HS-27A (cell line): ENCODE measurements around the gene CLN6.

ENCODE experiments used
- DNase-seq: peaks from one replicate; pipeline ENCODE4 v3.0.0-alpha.2; 2012; ENCODE audit warnings: low read depth, missing footprints

CLN6 gene

DNA sequence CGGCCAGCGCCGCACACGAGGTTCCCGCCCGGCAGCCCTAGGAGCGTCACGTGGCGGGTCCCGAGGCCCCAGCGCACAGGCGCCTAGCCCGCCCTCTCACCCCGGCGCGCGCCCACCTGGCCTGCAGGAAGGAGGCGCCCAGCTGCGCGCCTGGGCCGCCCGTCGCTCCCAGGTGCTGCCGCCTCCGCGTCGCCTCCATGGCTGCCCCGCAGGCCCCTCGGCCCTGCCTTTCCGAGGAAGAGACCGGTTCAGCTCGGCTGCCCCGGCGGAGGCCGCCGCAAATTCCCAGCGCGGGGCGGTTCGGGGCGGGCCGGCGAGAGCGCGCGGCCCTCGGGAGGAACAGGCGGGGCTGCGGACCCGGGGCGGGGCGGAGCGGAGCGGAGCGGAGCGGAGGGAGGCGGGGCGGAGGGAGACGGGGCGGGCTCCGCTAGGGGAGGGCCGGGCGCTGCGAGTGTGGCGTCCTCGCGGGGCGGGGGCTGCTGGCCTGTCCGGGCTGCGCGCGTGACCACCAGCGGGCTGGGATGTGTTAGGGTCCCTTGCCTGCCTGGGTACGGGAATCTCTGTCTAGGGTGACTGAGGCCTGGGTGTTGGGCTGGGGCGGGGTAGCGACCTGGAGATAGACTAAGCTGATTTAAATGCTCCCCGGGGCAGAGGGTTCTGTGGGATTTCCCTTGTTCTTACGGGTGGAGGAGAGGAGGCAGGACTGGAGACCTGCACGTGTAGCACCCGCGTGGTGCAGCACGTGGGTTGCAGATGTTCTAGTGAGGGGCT, at the start of gene CLN6:
Gene CLN6, minus strand, starts transcription at position 343 of the 771 bp plus-strand sequence. Its CDS starts 144 bp downstream, at position 199.
- DNase-seq, result peak; percentile 69

DNA sequence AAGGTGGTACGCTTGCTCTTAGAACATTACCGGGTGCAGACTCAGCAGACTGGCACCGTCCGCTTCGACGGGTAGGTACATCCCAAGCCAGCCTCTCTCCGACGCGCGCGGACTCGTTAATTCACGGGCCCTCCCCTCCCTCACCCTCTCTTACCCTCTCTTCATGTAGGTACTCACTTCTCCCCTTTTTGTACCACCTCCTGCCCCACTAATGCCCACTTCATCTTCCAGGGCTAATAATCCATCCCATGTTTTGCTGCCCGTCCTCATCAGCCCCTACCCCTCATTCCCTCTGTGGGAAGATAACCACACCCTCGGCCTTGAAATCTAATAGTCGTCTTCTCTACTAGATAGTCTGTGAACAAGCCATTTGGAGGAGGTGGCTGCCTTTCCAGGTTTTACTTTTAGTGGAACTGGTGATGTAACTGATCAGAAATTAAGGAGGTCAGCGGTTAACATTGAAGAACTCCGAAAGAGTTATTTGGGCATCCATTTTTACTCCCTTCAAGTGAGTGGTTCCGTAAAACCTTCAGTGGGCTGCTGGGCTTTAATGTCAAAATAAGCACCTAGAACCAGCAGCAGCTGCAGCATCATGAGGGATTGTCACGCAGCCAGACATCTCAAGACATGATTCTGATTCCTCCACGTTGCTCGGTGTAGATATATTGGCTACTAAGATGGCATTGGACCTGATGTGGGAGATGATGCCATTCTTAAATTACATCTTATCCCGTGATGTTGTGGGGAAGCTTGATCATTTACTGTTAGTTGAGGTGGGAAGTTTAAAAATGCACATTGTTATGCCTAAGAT, 49.3 kb upstream of the CLN6 start:
- DNase-seq, result no peak

GRCh38 chr15:68278345-68278594, 48.7 kb upstream of the CLN6 start:
- no peak for DNase-seq

DNA sequence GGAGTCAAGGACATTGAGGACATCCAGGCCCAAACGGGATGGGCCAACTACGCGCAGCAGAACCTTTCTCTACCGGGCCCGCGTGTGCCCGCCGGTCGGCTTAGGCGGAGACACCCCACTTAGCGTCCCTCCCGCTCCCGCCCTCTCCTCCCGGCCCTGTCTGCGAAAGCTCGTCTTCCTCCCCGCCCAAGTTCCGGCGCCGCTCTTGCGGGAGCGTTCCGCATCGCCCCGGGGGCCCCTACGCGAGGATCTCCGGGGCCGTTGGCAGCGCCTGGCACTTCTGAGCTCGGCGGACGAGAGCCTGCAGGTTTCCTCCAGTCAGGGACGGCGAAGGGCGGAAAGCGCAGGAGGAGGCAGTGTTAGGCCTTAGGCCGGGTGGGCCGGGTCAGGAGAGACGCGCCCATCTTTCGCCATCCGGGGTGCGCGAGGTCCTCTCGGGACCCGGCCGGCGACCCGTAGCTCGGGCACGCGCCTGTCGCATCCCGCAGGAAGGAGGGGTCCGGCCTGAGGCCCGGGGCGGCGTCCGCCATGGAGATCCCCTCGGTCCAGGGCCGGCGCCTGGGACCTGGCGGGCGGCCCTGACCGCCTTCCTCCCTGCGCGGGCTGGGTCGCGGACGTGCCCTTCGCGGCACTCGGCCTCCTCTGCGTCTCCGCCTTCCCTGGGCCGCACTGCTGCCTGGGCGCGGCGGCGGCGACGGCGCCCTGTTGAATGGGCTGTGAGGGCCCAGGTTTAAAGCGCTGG, 48.2 kb upstream of the CLN6 start, which contains the start of gene FEM1B:
Gene FEM1B, plus strand, starts transcription at position 143 of the 742 bp plus-strand sequence. CDS start 673 bp downstream, outside the sequence.
- DNase-seq, result peak; percentile 89

GRCh38 chr15:68277131-68277602, 47.6 kb upstream of the CLN6 start:
- DNase-seq, result no peak

- no peak for DNase-seq
These were observed 47.1 kb upstream of the CLN6 start for GRCh38 chr15:68276668-68277067.

DNA sequence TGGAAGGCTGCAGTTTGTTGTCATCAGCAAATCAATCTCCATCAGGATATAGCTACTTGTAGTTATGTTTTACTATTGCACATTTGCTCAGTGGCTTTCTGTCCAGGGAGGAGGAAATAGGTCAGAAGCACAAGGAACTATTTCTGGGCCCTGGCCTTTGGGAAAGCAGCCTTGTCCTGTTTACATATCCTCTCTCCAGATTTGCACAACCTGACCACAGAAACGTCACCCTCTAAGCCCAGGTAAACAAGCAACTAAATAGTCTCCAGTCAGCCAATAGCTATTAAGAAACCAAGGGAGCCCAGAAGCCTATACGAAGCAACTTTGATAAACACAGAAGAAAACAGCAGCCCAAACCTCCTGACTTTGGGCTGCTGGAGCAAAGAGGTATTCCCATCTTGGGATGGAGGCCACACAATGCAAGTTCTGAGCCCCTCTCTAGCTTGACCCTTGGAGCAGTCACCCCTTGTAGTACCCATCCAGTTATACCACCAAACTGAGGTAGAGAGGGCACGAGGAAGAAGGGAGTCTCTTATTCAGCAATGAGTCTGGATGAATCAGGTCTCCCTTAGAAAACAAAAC, 45.7 kb upstream of the CLN6 start:
- DNase-seq, result no peak

DNA sequence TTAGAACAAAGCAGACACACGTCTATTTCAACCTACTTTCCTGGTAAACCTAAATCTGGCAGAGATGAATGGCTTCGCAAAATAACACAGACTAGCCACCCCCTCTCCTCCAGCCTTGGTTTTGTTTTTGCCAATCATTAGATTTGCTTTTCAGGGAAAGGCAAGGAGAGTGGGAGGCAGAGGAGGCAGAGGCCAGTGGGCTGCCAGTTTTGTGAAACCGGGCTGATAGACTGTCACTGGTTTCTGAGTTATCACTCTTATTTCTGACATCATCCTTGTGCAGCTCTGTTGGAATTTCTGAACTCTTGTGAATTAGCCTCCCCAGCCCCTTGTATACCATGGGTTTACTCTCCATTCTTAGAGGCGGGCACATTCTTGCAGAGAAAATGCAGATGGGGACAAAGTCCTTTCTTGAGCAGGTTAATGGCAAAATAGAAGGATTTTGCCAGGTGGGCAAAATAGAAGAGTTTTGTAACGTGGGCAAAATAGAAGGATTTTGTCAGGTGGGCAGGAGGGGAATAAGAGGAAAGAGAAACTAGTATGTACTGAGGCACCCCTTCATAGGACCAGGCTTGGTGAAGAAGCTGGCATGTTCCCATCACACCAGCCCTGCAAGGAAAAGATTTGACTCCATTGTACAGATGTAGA, 44.8 kb upstream of the CLN6 start:
- DNase-seq, result no peak

- no peak for DNase-seq
These were observed 43.3 kb upstream of the CLN6 start for GRCh38 chr15:68272721-68273271.

DNA sequence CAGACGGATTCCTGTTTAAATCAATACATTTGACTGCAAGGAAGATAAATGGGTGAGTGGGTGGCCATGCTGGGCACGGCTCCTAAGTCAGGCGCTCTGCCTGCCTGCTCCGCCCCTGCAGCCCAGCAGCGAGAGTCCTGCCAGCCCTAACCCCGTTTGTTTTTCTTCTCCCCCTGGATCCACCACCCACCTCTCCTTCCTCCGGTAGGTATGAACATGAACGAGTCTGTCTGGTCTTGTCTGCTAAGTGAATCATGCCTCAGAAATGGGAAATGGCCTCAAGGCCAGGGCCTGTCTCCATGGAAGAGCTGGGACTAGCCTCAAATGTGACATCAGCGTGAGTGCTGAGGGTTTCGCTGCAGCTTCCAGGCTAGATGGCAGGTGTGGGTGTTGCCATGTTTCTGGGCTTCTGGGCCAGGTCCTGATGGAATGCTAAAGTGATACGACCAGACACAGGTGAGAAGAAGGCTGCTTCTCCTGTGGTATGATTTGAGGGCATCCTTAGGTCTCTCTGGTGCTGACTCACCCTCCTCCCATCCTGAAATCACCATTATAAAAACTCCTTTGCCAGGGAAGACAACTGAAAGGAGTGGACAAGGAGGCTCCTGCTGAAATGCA, 42.4 kb upstream of the CLN6 start:
- no peak for DNase-seq

- no peak for DNase-seq
These were observed 38.9 kb upstream of the CLN6 start for GRCh38 chr15:68268405-68268804.

- no peak for DNase-seq
These were observed 36.1 kb upstream of the CLN6 start for GRCh38 chr15:68265674-68266073.

GRCh38 chr15:68265081-68265480, 35.6 kb upstream of the CLN6 start:
- no peak for DNase-seq

GRCh38 chr15:68264282-68264681, 34.8 kb upstream of the CLN6 start:
- no peak for DNase-seq

DNA sequence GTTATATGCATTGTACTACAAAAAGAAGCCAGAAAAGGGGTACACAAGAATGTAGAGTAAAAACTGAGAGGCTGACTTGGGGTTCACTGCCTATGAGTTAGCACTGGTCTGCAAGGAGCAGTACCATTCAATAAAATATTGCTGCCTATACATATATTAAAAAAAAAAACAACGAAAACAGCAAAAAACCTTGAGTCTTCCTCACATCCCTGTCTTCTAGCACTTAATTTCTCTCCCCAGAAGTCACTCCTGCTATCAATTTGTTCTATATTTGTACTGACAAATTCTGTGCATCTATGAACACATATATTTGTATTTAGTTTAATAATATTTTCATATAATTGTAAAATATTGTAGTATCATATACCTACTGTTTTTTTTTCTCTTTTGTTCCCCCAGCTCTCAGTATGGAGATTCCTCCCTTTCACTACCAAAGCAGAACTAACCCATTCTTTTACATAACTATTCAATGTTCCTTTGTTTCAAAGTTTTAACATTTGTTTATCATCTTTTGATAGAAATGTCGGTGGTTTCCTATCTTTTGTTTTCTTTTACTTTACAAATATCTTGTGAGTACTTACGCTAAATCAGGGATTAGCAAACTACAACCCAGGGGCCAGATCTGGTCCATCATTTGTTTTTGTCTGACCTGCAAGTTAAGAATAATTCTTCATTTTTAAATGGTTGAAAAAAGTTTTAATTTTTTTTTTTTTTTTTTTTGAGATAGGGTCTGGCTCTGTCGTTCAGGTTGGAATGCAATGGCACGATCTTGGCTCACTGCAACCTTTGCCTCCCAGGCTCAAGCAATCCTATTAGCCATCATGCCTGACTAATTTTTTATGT, 33.2 kb upstream of the CLN6 start:
- DNase-seq, result no peak

DNA sequence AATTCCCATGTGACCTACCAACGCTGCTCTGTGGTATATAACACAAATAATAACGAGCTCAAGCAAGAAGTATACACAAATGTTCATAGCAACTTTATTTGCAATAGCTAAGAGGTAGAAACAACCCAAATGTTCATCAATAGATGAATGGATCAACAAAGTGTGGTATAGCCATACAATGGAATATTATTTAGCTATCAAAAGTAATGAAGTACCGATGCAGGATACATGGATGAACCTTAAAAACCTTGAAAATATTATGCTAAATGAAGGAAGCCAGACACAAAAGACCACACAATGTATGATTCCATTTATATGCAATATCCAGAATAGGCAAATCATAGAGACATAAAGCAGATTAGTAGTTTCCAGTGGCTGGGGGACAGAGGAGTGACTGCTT, 32.5 kb upstream of the CLN6 start:
- DNase-seq, result no peak

GRCh38 chr15:68261241-68261640, 31.7 kb upstream of the CLN6 start:
- no peak for DNase-seq

GRCh38 chr15:68259883-68260282, 30.4 kb upstream of the CLN6 start:
- DNase-seq, result no peak

DNA sequence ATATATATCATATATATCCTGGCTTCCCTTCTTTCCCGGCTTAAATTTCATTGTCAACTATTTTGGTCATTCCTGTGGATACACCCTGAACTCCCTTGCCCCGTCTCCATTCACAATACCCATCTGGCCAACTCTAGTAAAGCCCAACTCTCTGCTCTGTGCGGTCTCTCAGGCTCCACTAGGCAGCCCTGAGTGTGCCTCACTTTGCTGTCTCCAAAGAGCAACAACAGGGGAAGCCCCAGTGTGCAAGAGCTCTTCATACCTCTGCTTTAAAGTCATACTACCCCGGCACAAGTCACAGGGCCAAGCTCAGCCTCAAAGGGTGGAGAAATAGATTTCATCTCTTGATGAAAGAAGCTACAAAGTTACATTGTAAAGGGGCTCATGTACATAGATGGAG, 29.2 kb upstream of the CLN6 start:
- no peak for DNase-seq
